Stimulated activated CD4-positive, alpha-beta T cell treated with anti-CD3 and anti-CD28 coated beads, TNF-alpha, amount 100 ng/mL, for 4 hours (primary cell): ENCODE results near the gene EPSTI1.

Experiments
- DNase-seq, 3 experiments: peaks; one replicate each; pipeline ENCODE4 v3.0.0-alpha.2; 2020; ENCODE audit warnings: low read depth in 3 of 3

Gene EPSTI1

DNA sequence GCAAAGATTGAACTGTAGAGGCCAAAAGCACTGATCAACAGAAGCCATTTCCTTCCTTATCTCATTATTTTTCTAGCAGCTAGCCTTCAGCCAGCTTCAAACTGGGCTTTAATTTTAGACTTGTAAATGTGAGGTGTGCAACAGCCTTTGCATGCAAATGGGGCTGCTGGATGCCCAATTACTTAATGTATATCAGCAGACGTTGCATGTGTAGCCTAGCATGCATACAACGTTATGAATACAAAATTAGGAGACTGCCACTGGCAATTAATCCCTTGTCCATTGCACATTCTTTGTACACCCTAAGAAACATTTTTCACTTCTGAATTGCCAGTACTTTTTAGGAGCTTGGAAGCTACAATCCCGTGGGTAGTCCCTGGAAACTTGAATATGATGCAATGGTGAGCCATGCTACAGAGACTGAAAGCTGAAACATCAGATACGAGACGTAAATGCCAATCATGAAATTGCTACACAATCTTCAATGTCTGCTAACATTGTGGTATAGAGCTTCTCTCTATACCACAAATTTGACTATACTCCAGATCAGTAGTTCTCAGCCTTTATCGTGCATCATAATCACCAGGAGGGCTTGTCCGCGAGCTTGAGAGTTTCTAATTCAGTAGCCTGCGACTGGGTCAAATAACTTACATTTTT, 20.2 kb downstream of the EPSTI1 start:
- no peak for DNase-seq

DNA sequence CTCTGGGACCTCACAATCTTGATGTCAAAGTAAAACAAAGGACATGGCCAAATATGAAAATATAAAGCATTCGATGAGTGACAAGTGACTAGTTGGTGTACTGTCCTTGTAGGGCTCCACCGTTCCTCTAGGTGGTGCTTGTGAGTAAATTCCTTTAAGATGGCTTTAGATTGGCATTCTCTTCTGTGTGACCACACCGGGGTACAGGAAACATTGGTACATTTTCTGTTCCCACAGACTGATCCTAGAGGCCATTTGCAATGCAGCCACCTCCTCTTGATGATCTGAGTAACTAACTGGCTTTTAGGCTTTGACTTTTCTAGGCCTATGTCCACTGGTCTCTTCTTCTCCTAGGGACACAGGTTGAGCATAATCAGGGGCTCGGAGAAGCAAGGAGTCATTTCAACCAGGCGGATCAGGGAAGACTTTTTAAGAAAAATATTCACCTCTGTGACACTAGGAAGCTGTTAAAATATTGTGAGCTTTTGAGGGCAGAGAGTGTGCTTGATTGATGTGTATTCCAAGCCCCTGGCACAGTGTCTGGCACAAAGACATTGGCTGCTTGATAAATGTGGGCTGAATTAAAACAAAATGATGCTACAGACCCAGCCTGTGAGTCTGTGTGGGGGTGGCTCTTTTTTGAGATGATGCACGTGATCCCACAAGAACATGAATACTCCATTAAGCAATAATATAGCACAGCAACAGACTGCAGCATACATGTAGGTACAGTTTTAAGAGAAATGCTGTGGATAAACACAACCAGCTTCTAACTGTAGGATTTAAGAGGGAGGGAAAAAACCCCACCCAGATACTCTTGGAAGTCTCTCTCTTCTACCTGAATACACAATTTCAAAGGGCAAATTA, 21.0 kb downstream of the EPSTI1 start:
- no peak for DNase-seq

DNA sequence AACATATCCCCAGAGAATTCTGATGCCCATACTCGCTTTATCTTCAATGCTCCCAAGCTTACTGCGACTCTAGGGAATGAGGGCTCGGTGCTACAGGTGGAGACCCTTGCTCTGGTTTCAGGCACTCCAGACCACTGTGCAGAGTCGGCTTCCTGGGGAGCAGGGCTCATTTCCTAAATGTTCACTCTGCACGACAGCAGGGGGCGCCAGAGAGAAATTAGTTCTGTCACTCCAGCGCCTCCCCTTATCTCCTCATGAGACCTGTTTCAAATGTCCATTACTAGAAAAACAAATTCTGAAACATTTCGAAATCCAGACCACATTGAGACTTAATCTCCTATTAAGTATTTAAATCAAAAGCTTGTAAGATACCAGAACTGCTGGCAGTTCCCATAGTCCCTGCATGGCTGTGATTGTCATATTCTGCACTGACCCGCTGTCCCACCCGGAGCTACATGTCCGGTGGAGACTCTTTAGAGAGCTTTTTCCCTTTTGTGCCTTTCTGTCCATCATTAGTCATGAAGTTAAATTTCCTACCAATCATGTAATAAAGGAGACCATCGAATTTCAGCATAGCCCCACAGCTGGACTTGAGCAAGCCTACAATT, 22.4 kb downstream of the EPSTI1 start:
- peak; percentile 53 to 74 (median 70) for DNase-seq

DNA sequence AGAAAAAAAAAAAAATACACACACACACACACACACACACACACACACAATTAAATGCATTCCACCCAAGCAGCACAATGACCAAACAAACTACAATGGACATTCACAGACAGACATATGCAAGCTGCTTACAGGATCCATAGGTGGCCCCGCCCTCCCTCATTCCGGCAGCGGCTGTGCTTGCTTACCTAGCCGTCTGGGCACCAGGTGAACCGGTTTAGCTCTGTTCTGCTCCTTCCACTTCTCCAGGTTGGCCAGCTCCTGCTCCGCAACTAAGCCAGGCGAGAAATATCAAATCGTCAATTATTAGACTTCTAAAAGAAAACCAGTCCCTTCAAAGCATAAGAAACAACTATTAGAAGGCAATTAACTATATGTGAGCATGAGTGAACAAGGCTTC, 23.1 kb downstream of the EPSTI1 start:
- no peak for DNase-seq

DNA sequence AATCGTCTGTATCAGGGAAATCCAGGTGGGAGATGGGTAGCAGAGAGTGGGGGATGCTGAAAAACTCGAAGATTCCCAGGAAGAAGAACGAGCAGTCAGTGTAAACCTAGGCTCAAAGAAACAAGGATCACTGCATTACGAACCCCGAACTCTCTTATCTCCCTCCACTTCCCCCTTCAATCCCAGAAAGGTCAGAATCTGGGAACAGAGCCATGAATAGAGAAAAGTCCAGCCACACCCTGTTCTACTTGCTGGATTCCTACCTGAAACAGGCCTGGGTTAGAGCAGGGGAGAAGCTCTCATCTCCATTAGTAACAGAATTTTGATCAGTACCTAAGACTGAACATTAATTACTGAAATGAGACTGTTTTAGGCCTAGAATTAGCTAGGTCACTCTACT, 24.4 kb downstream of the EPSTI1 start:
- no peak for DNase-seq

DNA sequence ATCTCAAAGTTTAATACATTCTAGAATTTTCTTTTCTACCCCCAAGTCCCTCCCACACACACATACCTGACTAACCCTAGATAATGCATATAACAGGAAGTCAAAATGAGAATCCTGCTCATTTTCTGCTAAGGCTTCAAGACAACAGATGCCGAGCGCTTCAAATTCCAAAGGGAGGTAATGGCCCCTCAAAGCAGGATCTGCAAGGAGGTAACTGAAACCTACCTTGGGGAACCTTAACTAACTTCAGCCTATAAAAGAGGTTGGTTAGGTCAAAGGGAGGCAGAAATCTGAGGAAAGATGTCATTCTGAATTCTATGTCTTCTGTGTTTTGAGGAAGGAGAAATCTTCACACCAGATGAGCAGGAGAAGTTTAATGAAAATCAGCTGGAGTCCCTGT, 26.8 kb downstream of the EPSTI1 start:
- no peak for DNase-seq

DNA sequence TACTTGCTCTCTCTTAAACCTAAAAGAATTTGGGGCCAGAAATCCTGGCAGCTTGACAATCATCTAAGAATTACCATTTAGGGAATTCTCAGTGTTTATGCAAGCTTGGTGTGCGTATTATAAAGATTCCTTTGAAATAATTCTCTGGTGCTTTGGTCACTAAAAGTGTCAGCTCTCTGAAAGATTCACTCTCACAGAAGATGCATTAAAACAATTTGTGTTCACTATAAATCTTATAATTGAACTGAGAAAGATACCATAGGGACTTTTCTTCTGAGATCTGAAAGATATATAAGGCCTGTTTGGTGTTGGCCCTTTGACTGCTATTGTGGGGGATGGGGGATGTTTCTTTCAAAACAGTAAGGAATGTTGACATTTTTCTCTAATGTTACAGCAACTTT, 27.3 kb downstream of the EPSTI1 start:
- DNase-seq: no peak

DNA sequence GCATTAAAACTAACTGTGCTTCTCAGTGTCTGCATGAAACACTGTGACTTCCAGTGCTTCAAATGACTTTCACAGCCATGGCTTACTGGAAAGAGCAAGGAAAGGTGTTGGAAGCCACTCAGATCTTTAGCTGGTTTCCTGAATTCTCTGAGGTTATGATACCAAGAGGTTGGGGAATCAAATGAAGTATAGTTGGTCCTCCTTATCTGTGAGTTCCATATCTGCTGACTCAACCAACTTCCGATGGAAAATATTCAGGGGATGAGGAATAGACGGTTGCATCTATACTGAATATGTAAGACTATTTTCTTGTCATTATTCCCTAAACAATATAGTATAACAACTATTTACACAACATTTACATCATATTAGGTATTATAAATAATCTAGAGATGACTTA, 32.4 kb downstream of the EPSTI1 start:
- DNase-seq: no peak

DNA sequence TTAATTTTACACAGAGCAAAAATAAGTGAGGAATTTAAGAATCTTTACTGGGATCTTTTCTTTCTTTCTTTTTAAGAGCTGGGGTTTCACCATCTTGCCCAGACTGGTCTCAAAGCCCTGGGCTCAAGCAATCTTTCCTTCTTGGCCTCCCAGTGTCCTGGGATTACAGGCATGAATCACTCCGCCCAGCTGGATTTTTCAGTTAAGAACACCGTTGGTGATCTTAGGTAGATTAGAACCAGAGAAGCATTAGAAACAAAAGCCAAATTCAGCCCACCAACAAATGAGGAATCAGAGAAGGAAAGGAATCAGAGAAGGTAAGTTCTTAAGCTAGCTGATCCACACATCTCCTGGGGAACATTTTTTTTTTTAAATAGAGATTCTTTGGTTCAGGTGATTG, 34.2 kb downstream of the EPSTI1 start:
- no peak for DNase-seq

DNA sequence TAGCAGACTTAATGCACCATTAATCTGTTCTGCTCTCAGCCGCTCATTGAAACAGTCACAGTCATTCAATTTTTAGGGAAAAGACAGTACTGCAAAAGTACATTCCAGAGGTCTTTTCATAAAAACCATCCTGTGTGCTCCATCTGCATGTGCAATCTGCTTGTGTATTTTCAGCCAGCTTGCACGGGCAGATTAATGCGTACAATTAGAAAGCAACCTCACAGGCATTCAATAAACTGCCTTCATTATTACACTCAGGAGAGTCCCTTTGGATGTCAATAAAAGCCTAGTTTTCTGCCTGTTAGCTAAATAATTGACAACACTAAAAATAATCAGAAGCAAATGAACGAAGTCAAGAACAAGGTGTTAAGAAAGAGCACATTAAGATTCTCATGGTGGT, 41.9 kb downstream of the EPSTI1 start:
- DNase-seq: no peak

DNA sequence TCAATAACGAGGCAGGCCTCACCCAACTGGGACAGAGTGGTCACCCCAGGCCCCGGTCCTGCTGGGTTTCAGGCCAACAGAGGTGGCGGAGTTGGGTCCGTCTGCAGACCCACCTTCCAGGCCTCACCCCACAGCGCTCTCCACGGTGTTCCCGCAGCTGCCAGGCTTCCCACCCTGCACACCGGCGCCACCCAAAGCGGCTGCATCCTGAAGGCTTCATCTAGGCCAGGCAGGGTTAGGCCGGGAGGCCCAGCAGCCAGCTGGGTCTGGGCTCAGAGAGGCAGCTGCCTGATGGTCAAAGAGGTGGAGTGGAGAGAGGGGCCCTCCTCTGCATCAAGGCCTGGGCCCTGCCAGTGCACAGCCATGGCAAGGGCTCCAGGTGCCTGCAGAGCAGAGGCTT, 44.1 kb downstream of the EPSTI1 start:
- DNase-seq: no peak

DNA sequence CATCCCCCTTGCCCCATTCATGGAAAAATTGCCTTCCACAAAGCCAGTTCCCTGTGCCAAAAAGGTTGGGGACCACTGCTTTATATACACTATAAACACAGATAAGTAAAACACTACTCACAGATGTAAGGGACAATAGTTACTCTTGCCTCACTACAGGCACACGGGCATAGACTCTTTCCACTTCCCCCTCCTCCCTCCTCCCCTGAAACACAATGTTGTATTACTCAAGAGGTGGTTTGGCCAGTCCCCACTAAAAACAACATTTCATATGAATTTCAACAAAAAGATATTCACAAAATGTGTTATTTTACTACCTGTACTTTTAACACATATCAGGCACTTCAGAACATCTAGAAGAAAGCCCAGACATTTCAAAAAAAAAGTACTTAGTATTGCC, 45.1 kb downstream of the EPSTI1 start:
- no peak for DNase-seq

DNA sequence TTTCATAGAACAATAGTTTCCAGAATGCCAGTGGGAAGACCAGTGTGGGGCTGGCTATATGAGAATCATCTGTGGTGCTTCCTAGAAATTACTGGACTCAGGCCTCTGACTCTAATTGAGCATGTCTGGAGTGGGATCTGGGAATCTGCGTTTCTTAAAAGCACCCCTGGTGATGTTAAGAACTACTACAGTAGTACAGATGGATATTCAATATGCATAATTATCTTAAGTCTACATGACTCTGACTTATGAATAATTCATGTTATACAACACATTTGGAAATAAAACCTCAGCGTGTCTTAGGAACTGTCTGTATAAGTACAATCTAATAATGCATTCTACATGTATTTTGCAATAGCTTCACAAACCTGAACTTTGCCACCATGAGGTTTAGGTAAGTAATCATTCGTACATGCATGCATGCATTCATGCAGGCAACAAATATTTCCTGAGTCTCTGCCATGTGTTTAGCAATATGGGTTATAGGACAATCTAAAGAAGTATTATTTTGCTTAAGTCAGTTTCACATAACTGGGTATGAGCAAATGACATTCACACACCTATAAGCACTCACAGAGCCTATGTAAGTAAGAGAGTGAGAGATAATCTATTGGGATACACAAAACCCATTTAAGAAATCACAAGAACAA, 62.0 kb downstream of the EPSTI1 start:
- no peak for DNase-seq

DNA sequence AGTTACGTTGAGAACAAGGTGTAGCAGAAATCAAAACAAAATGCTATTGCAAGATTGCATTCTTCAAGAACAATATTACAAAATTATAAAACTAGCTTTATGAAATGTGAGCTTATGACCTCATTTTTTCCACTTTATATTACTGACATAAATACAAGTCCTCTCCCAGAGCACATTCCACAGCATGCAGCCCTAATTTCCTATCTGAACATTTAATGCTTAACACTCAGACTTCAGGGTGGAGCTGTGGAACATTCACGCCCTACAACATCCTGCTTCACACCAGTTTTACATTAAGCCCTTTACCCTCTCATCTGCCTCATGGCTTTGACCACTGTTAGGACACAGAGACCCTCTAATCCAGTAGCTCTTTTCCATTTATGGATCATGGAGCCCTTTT, 65.5 kb downstream of the EPSTI1 start:
- DNase-seq: no peak

DNA sequence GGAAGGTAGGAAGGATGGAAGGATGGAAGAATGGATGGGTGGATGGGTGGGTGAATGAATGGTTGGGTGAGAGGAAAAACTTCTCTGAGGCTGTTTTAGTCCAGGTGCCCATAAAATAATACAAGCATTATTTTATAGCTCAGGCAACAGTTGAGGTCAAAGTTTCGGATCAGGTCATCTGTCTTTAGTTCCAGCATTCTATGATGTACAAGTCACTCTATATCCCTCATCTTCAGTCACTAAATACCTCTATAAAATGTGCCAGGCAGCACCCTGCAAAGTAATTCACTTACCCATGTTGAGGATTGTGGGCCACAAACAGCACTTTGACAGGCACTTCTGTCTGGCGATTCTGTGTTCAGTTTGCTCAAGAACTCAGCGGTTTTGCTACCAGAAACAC, 66.0 kb downstream of the EPSTI1 start:
- DNase-seq: no peak

DNA sequence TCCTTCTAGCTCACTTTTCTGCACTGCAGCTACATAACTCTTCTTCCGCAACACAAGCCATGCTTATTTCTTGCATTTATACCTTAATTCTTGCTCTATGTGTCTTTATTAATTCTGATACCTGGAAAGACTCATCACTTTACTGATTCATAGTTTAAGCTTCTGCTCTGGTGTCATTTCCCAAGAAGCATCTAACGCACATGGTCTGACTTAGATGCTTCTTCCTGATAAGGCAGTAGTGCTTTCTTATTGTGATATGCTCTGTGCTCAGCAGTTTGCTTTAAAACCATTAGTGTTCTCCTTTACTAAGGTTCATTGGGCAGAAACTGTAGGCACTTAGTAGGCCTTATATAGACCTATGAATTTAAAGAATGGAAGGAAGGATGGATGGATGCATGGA, 66.4 kb downstream of the EPSTI1 start:
- DNase-seq: no peak

DNA sequence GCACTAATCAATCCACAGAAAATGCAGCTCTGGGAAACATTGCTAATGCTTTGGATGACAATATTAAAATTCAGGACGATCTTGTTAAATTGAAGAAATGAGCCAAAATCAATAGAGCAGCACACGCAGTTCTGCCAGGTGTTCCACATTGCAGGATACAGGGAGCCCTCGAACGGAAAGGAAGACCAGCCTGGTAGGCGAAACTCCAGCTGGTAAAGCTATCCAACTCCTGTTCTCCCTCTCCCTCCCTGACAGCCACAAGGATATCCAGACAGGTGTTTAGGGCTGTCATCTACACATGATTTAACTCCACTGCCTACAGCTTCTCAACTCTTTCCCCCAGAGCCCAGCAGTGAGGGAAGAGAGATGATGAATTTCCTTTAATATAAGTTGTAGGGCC, 67.7 kb downstream of the EPSTI1 start:
- DNase-seq: no peak

DNA sequence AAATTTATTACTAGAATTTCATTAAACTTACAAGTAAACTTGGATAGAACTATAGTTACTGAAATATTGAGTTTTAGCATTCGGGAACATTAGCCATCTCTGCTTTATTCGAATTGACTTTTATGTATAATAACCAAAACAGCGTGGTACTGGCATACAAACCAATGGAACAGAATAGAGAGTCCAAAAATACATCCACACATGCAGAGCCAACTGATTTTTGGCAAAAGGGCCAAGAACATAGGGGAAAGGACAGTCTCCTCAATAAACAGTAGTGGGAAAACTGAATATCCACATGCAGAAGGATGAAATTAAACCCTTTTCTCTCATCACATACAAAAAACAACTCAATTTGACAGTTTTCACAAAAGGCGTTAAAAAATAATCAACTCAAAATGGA, 84.3 kb downstream of the EPSTI1 start:
- no peak for DNase-seq

DNA sequence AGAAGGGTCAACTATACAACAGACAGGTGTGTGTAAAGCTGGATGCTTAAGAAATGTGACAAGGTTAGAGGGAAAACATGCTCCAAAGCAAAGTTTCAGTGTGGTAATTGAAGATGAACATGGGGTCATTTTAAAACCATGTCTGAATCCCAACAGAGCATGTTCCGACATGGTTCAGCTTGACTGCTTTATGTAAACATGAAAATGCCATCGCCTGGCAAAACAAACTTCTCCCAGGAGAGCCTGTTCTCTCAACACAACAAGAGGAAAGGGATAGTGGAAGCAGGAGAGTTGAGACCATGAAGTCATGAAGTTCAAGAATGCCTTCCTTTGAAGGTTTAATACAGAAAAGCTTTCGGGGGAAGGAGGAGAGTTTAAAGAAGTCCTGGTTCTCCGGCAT, 85.8 kb downstream of the EPSTI1 start:
- DNase-seq: no peak

DNA sequence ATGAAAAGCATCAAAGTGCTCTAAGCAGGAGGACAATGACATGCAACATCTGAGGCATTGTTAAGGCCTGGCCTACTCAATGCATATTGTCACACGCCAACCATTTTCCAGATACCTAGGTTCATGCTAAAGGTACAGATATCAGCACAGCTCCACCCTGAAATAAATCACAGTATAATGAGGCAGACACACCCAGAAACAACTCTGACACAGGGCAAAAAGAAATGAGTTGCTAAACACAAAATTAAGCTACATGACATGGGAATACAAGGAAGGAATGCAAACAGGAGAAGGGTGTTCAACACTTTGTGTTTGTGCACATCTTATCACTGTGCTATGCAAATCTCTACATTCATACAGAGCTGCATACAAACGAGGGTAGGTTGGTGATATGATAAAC, 86.5 kb downstream of the EPSTI1 start:
- DNase-seq: no peak

DNA sequence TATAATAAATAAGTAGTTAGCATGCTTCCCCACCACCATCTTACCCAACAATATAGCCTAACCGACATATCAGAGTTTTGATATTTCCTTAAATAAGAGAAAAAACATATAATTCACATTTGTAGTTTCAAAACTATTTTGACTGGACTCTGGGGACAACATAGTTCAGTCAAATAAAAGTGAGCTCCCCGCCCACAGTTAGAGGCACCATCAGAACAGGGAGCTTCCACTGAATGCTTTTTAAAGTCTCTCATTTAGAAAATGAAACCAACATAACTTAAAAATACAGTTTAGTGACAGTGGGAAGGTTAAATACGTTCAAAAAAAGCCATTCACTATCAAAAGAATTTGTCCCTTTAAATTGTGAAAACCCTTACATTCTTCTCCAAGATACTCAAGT, 92.8 kb downstream of the EPSTI1 start:
- no peak for DNase-seq

DNA sequence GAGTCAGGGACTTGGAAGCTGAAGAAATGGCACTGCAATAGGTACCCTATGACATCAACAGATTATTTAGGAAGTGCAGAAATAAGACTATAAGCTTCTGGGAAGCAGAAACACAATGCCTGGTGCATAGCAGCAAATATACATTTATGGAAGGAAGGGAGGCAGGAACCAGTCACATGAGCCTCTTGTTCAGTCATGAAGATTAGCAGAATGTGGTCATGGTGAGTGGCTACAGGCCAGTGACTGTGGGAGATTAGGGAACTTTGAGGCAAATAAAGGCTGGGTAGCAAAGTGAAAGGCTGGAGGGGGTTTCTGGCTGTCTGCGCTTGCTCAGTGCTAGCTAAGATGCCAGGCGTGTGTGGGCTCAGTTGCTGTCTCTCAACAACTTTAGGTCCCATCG, 96.3 kb downstream of the EPSTI1 start:
- DNase-seq: no peak
